Neural progenitor cell (in vitro differentiated cells): ENCODE data around the gene RGMA. TPM values are rescaled to one million over a fixed set of nuclear protein-coding genes. Genes with fewer than 3 reads are reported as not detected.

Experiments
- DNase-seq: peaks from one replicate; pipeline ENCODE4 v3.0.0-alpha.2; 2016; ENCODE audit warnings: low spot score
- H2AFZ ChIP-seq: fragments of 200-600 bp; sonication (generic); replicated peaks from 2 replicates; pipeline ENCODE4 v1.6.1; 2016; ENCODE audit warnings: antibody characterized with exemption
- H3F3A ChIP-seq: fragments of 200-600 bp; sonication (generic); 2 replicates; pipeline ENCODE4 v1.6.1; 2016; ENCODE audit warnings: antibody characterized with exemption, low read depth
- H3K27ac ChIP-seq: fragments of 200-600 bp; sonication (generic); 2 replicates; pipeline ENCODE4 v1.5.1; 2016; ENCODE audit warnings: mild to moderate bottlenecking
- H3K27me3 ChIP-seq: fragments of 200-600 bp; sonication (generic); 2 replicates; pipeline ENCODE4 v1.6.1; 2016; ENCODE audit warnings: mild to moderate bottlenecking, moderate library complexity
- H3K36me3 ChIP-seq: fragments of 200-600 bp; sonication (generic); 2 replicates; pipeline ENCODE4 v1.5.1; 2016
- H3K4me1 ChIP-seq: fragments of 200-600 bp; sonication (generic); 2 replicates; pipeline ENCODE4 v1.6.1; 2016; ENCODE audit warnings: mixed run types
- H3K4me2 ChIP-seq: fragments of 200-600 bp; sonication (generic); 2 replicates; pipeline ENCODE4 v1.6.1; 2016
- H3K4me3 ChIP-seq: fragments of 200-600 bp; sonication (generic); 2 replicates; pipeline ENCODE4 v1.5.1; 2016
- H3K79me2 ChIP-seq: fragments of 200-600 bp; sonication (generic); 2 replicates; pipeline ENCODE4 v1.6.1; 2016; ENCODE audit warnings: low read depth
- H3K9ac ChIP-seq: fragments of 200-600 bp; sonication (generic); 2 replicates; pipeline ENCODE4 v1.6.1; 2016
- H3K9me3 ChIP-seq: fragments of 200-600 bp; sonication (generic); 2 replicates; pipeline ENCODE4 v1.5.1; 2016; ENCODE audit warnings: low read depth
- H4K20me1 ChIP-seq: fragments of 200-600 bp; sonication (generic); 2 replicates; pipeline ENCODE4 v1.6.1; 2016; ENCODE audit warnings: low read depth
- H3K27ac Mint-ChIP-seq: 3 replicates; pipeline ENCODE4 v1.8.0; 2021; ENCODE audit warnings: mixed read lengths
- H3K27me3 Mint-ChIP-seq: 2 replicates; pipeline ENCODE4 v1.8.0; 2022; ENCODE audit warnings: low read depth, mild to moderate bottlenecking, inconsistent platforms, moderate library complexity, mixed read lengths; ENCODE audit not compliant: insufficient read depth
- H3K36me3 Mint-ChIP-seq: 3 replicates; pipeline ENCODE4 v1.8.0; 2021; ENCODE audit warnings: mixed read lengths
- H3K4me1 Mint-ChIP-seq: 3 replicates; pipeline ENCODE4 v1.8.0; 2021; ENCODE audit warnings: mixed read lengths
- H3K4me3 Mint-ChIP-seq: 3 replicates; pipeline ENCODE4 v1.8.0; 2021; ENCODE audit warnings: mild to moderate bottlenecking, moderate library complexity, mixed read lengths
- H3K9me3 Mint-ChIP-seq: 3 replicates; pipeline ENCODE4 v1.8.0; 2020; ENCODE audit warnings: mixed read lengths
- CTCF ChIP-seq: fragments of 200-600 bp; sonication (generic); IDR thresholded peaks from 2 replicates; pipeline ENCODE4 v1.5.1; 2017; ENCODE audit warnings: antibody characterized with exemption, mild to moderate bottlenecking
- EZH2 ChIP-seq: fragments of 200-600 bp; sonication (generic); IDR thresholded peaks from 2 replicates; pipeline ENCODE4 v1.6.1; 2017; ENCODE audit warnings: antibody characterized with exemption, mild to moderate bottlenecking, moderate library complexity
- EZH2phosphoT487 ChIP-seq: fragments of 200-600 bp; sonication (generic); IDR thresholded peaks from 2 replicates; pipeline ENCODE4 v1.6.1; 2017; ENCODE audit warnings: antibody characterized with exemption
- total RNA-seq: library from RNA; depleted of rRNA; stranded (reverse); fragments of >200 nt; gene quantifications from 2 replicates; pipeline ENCODE4 v1.2.3, GENCODE V29; 2015; ENCODE audit warnings: low replicate concordance

RGMA gene
- total RNA-seq, 1 donor from 2014 or later = 41.4 TPM

DNA sequence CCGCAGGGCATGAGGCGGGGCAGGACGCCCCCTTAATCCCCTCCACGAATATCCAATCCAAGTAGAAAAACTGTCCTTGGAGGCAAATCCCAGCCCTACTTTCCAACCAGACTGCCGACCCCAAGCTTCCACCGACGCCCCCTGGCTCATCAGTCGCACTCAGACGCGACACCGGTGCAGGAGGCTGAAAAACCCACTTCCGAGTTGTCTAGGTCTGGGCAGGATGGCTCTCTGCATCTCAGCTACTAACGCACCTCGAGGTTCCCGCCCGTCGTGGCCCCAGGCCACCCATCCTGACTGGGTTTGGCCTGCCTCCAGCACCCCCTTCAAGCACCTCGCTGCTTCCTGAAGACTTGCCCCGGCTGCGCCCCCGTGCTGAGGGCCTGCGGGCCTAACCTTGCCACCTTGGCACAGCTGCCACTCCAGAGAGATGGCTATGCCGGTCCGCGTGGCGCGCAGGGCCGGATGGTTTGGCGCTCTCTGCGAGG lies 15.5 kb downstream of the RGMA start:
- peaks cover 98% of the 10 kb centered on the region for H4K20me1 ChIP-seq
- peaks cover 14% of the 10 kb centered on the region for H3K36me3 Mint-ChIP-seq
- H3K9ac ChIP-seq = no peak overlapping the region
- peaks cover 3% of the 10 kb centered on the region for H3K9me3 Mint-ChIP-seq
- peaks cover 69% of the 10 kb centered on the region for H3K4me1 Mint-ChIP-seq
- peak overlapping the region; percentile 97 for H3K4me3 Mint-ChIP-seq
- H3F3A ChIP-seq = peaks cover 96% of the 10 kb centered on the region
- H3K27me3 ChIP-seq = no peaks in the 10 kb centered on the region
- H3K36me3 ChIP-seq = peaks cover 6% of the 10 kb centered on the region
- TF ChIP-seq EZH2 (no peak), EZH2phosphoT487 (no peak), CTCF (no peak)
- H3K4me1 ChIP-seq = peaks cover 82% of the 10 kb centered on the region
- H2AFZ ChIP-seq = no peak overlapping the region
- peaks cover 100% of the 10 kb centered on the region for H3K79me2 ChIP-seq
- peak; percentile 72 for DNase-seq
- H3K27ac Mint-ChIP-seq = peak overlapping the region; percentile 96
- H3K4me3 ChIP-seq = peak overlapping the region; percentile 95
- H3K9me3 ChIP-seq = no peaks in the 10 kb centered on the region
- H3K27me3 Mint-ChIP-seq = no peaks in the 10 kb centered on the region
- H3K27ac ChIP-seq = peak overlapping the region; percentile 88
- H3K4me2 ChIP-seq = peak overlapping the region; percentile 100

- Histone ChIP-seq H3K4me3 (peak overlapping the region; percentile 95), H3K4me2 (peak overlapping the region; percentile 100), H3K27ac (peak overlapping the region; percentile 88), H3K9ac (peak overlapping the region; percentile 73), H2AFZ (no peak overlapping the region), H3F3A (peaks cover 95% of the 10 kb centered on the region), H3K36me3 (peaks cover 6% of the 10 kb centered on the region), H3K4me1 (peaks cover 82% of the 10 kb centered on the region), H4K20me1 (peaks cover 98% of the 10 kb centered on the region), H3K79me2 (peaks cover 100% of the 10 kb centered on the region), H3K9me3 (no peaks in the 10 kb centered on the region), H3K27me3 (no peaks in the 10 kb centered on the region)
- peak overlapping the region; percentile 97 for H3K4me3 Mint-ChIP-seq
- peaks cover 3% of the 10 kb centered on the region for H3K9me3 Mint-ChIP-seq
- peak; percentile 96 for DNase-seq
- H3K4me1 Mint-ChIP-seq = peaks cover 76% of the 10 kb centered on the region
- TF ChIP-seq CTCF = no peak
- TF ChIP-seq EZH2phosphoT487 = no peak
- no peak for TF ChIP-seq EZH2
- H3K27ac Mint-ChIP-seq = peak overlapping the region; percentile 96
- H3K36me3 Mint-ChIP-seq = peaks cover 19% of the 10 kb centered on the region
- H3K27me3 Mint-ChIP-seq = no peaks in the 10 kb centered on the region
These were observed 16.3 kb downstream of the RGMA start for GRCh38 chr15:93072411-93073394.

DNA sequence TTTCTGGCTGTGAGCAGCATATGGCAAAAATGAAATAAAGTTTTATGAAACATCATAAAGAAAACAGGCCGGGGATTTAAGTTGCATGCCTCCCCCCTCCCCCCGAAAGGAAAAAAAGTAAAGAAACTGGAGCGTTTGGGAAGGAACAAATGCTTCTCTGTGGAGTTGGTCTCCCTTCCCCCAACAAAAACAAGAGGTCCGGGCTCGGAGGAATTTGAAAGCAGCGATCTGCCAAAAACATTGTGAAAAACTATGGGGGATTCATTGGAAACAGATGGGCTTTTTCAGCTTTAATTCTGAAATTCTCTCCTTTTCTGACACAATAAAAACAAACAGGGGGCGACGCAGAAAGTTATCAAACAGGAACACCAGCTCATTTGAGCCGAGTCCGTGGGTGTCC lies 17.0 kb downstream of the RGMA start:
- Mint-ChIP-seq H3K27me3 (no peaks in the 10 kb centered on the region), H3K4me3 (peak overlapping the region; percentile 97), H3K9me3 (peaks cover 3% of the 10 kb centered on the region), H3K27ac (peak overlapping the region; percentile 84), H3K4me1 (peaks cover 82% of the 10 kb centered on the region), H3K36me3 (peaks cover 23% of the 10 kb centered on the region)
- H3F3A ChIP-seq = peaks cover 94% of the 10 kb centered on the region
- peak; percentile 51 for DNase-seq
- peak overlapping the region; percentile 95 for H3K4me3 ChIP-seq
- H3K27ac ChIP-seq = peak overlapping the region; percentile 83
- H3K36me3 ChIP-seq = peaks cover 6% of the 10 kb centered on the region
- H3K9me3 ChIP-seq = no peaks in the 10 kb centered on the region
- peaks cover 83% of the 10 kb centered on the region for H3K4me1 ChIP-seq
- H2AFZ ChIP-seq = no peak overlapping the region
- peaks cover 100% of the 10 kb centered on the region for H3K79me2 ChIP-seq
- H3K27me3 ChIP-seq = no peaks in the 10 kb centered on the region
- TF ChIP-seq CTCF (no peak), EZH2phosphoT487 (no peak), EZH2 (no peak)
- peak overlapping the region; percentile 100 for H3K4me2 ChIP-seq
- peak overlapping the region; percentile 73 for H3K9ac ChIP-seq
- H4K20me1 ChIP-seq = peaks cover 98% of the 10 kb centered on the region
